GM19467 (cell line): ENCODE results near the gene STARD13.

Experiments used
- ATAC-seq: cut with Tn5 transposase; IDR thresholded peaks from one replicate; pipeline ENCODE4 v1.9.1; 2021; ENCODE audit warnings: mild to moderate bottlenecking, moderate library complexity; ENCODE audit not compliant: unreplicated experiment

The STARD13 gene

GRCh38 chr13:33278913-33279312, 6.6 kb downstream of the STARD13 start:
- ATAC-seq: no peak

GRCh38 chr13:33277946-33278345, 7.6 kb downstream of the STARD13 start:
- no peak for ATAC-seq

GRCh38 chr13:33277037-33277740, 8.4 kb downstream of the STARD13 start:
- ATAC-seq: no peak

GRCh38 chr13:33276570-33276969, 9.0 kb downstream of the STARD13 start:
- no peak for ATAC-seq

GRCh38 chr13:33275916-33276315, 9.6 kb downstream of the STARD13 start:
- ATAC-seq: no peak

GRCh38 chr13:33274264-33274663, 11.3 kb downstream of the STARD13 start:
- ATAC-seq: no peak

GRCh38 chr13:33272531-33273124, 12.9 kb downstream of the STARD13 start:
- no peak for ATAC-seq

GRCh38 chr13:33271759-33272158, 13.8 kb downstream of the STARD13 start:
- ATAC-seq: no peak

GRCh38 chr13:33270895-33271538, 14.5 kb downstream of the STARD13 start:
- ATAC-seq: no peak

GRCh38 chr13:33265607-33266006, 19.9 kb downstream of the STARD13 start:
- no peak for ATAC-seq

GRCh38 chr13:33265133-33265532, 20.4 kb downstream of the STARD13 start:
- no peak for ATAC-seq

GRCh38 chr13:33264620-33264978, 21.0 kb downstream of the STARD13 start:
- no peak for ATAC-seq

- ATAC-seq: no peak
Observed at GRCh38 chr13:33263976-33264619, 21.5 kb downstream of the STARD13 start.

GRCh38 chr13:33263484-33263883, 22.1 kb downstream of the STARD13 start:
- ATAC-seq: no peak

- ATAC-seq: no peak
Observed at GRCh38 chr13:33262997-33263396, 22.6 kb downstream of the STARD13 start.

GRCh38 chr13:33262594-33262993, 23.0 kb downstream of the STARD13 start:
- no peak for ATAC-seq

- no peak for ATAC-seq
Observed at GRCh38 chr13:33262062-33262487, 23.5 kb downstream of the STARD13 start.

- no peak for ATAC-seq
Observed at GRCh38 chr13:33261387-33262061, 24.0 kb downstream of the STARD13 start.

GRCh38 chr13:33260168-33261098, 25.1 kb downstream of the STARD13 start:
- ATAC-seq: no peak

- ATAC-seq: no peak
Observed at GRCh38 chr13:33259296-33259695, 26.3 kb downstream of the STARD13 start.
